ENCODE data around the gene ZBTB9.

GRCh38 chr6:33417903-33418689 is 36.3 kb upstream of the ZBTB9 start, which contains the start of gene CUTA:
- no peak for TF ChIP-seq CEBPB (IDR thresholded peaks at IDR 0.05)
- TF ChIP-seq CTCF (IDR thresholded peaks at IDR 0.05), result peak; percentile 47
- TF ChIP-seq POLR2A (IDR thresholded peaks at IDR 0.05; ENCODE audit: low read length), result peak; percentile 51
- TF ChIP-seq RAD21 (conservative IDR thresholded peaks at IDR 0.05 in 1 of 2, IDR thresholded peaks at IDR 0.05 in 1 of 2), result no peak
- no peak for TF ChIP-seq CBX8 (IDR thresholded peaks at IDR 0.05)
- TF ChIP-seq CHD2 (IDR thresholded peaks at IDR 0.05; ENCODE audit: low read length, partially characterized antibody), result no peak
- TF ChIP-seq E2F6 (IDR thresholded peaks at IDR 0.05; ENCODE audit: borderline replicate concordance, low read depth), result peak; percentile 86
- no peak for TF ChIP-seq EP300 (IDR thresholded peaks at IDR 0.05)

Measured in A549 (cell line).